Panc1 (cell line): ENCODE results near the gene CPPED1.

Source experiments
- CTCF ChIP-seq: fragments of 450-650 bp; IDR thresholded peaks from 2 replicates; pipeline ENCODE4 v1.5.1; 2017; ENCODE audit warnings: mild to moderate bottlenecking
- POLR2AphosphoS5 ChIP-seq: IDR thresholded peaks from 2 replicates; pipeline ENCODE4 v1.6.1; 2012; ENCODE audit warnings: mild to moderate bottlenecking, low read depth, low read length, moderate library complexity
- SIN3A ChIP-seq: IDR thresholded peaks from 2 replicates; pipeline ENCODE4 v1.6.1; 2012; ENCODE audit warnings: low read depth, mild to moderate bottlenecking, low read length, moderate library complexity, borderline replicate concordance; ENCODE audit not compliant: insufficient read depth

DNA sequence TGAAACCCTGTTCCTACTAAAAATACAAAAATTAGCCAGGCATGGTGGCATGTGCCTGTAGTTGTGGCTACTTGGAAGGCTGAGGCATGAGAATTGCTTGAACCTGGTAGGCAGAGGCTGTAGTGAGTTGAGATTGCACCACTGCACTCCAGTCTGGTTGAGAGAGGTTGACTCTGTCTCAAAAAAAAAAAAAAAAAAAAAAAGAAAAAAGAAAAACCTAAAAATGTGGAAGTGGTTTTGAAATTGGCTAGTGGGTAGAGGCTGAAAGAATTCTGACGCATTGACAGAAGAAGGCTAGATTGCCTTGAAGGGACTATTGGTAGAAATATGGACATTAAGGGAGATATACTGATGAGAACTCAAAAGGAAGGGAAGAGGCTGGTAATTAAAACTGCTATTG, 33.6 kb upstream of the CPPED1 start:
- TF ChIP-seq POLR2AphosphoS5 (no peak), CTCF (no peak), SIN3A (no peak)
